Esophagus squamous epithelium (tissue), 5 donors: ENCODE measurements around the gene RASAL2. TPM values are rescaled to one million over a fixed set of nuclear protein-coding genes. Genes with fewer than 3 reads are reported as not detected.

Experiments
- DNase-seq: peaks from one replicate; lab custom pipeline; 2025; lab: John Stamatoyannopoulos, UW
- H3K27ac ChIP-seq, 4 donors: fragments of 200-600 bp; sonication (generic); one replicate each; pipeline ENCODE4 v1.5.1; 2016 to 2019; ENCODE audit warnings: mild to moderate bottlenecking in 1 of 4
- H3K27me3 ChIP-seq, 4 donors: fragments of 200-600 bp; sonication (generic); 1 replicate in 3 of 4; 2 replicates in 1 of 4; pipeline versions ENCODE4 v1.5.1 to v1.6.0; 2017 to 2021; ENCODE audit warnings: antibody characterized with exemption in 1 of 4
- H3K36me3 ChIP-seq, 3 donors: fragments of 200-600 bp; sonication (generic); one replicate each; pipeline ENCODE4 v1.5.1; 2016 to 2019
- H3K4me1 ChIP-seq, 3 donors: fragments of 200-600 bp; sonication (generic); one replicate each; pipeline ENCODE4 v1.5.1; 2017 to 2019
- H3K4me3 ChIP-seq, 4 donors: fragments of 200-600 bp; sonication (generic); 1 replicate in 3 of 4; 2 replicates in 1 of 4; pipeline ENCODE4 v1.5.1; 2016 to 2019; ENCODE audit warnings: mild to moderate bottlenecking in 2 of 4, moderate library complexity in 1 of 4
- H3K9me3 ChIP-seq, 3 donors: fragments of 200-600 bp; sonication (generic); one replicate each; pipeline ENCODE4 v1.5.1; 2016 to 2019
- CTCF ChIP-seq, 6 experiments: fragments of 450-650 bp in 4 of 6; fragments of 200-600 bp in 2 of 6; sonication (generic) in 2 of 6; IDR thresholded peaks; one replicate each; pipeline ENCODE4 v1.5.1; 2016 to 2019; ENCODE audit warnings: antibody characterized with exemption in 6 of 6, mild to moderate bottlenecking in 4 of 6, moderate library complexity in 4 of 6
- POLR2A ChIP-seq, 4 donors: fragments of 450-650 bp; IDR thresholded peaks; one replicate each; pipeline ENCODE4 v1.6.1; 2017; ENCODE audit warnings: antibody characterized with exemption in 4 of 4, mild to moderate bottlenecking in 4 of 4, moderate library complexity in 3 of 4
- WGBS, 2 donors: methylation state at CpG; one replicate each; pipeline ENCODE4 v1.1.5; 2018; 5-methylcytosine and 5-hydroxymethylcytosine counted together
- intact Hi-C: fragments of 100-400 bp; cut with DNase I; formaldehyde crosslinking; loops from one replicate; pipeline ENCODE4 v1.15.0; 2022
- total RNA-seq, 4 donors: library from RNA; depleted of rRNA; stranded (reverse); fragments of >200 nt; gene quantifications; one replicate each; pipeline ENCODE4 v1.1.0, GENCODE V29; 2016
- donor health status: DM: yes; HTN: yes; CAD: no.

RASAL2 gene
- total RNA-seq, 4 donors from 2014 or later = 20.4 to 29.8 (median 25.5) TPM

- Histone ChIP-seq H3K27me3 (no peaks in the 10 kb centered on the region), H3K4me1 (peaks cover 0 to 41% (median 10%) of the 10 kb centered on the region in 3 donors), H3K9me3 (no peaks in the 10 kb centered on the region), H3K27ac (no peak overlapping the region), H3K36me3 (no peaks in the 10 kb centered on the region), H3K4me3 (no peak overlapping the region)
- intact Hi-C loops = no loop called here
- WGBS, 2 donors = 88 to 95% methylated on average over 2 of the region's 2 CpGs
- TF ChIP-seq POLR2A (IDR thresholded peaks at IDR 0.05) (no peak), CTCF (IDR thresholded peaks at IDR 0.05) (no peak)
- no peak for DNase-seq
Observed at GRCh38 chr1:178237121-178237520, 143.2 kb downstream of the RASAL2 start.

- Histone ChIP-seq H3K27me3 (no peaks in the 10 kb centered on the region), H3K4me3 (no peak overlapping the region), H3K9me3 (no peaks in the 10 kb centered on the region), H3K36me3 (no peaks in the 10 kb centered on the region), H3K4me1 (peaks cover 0 to 41% (median 10%) of the 10 kb centered on the region in 3 donors), H3K27ac (peak overlapping the region in 3 of 4 donors; percentile 34 to 62 (median 62))
- DNase-seq = no peak
- intact Hi-C loops = no loop called here
- WGBS, 2 donors = 13 to 21% methylated on average over 1 of the region's 1 CpG
- TF ChIP-seq CTCF (IDR thresholded peaks at IDR 0.05) (no peak), POLR2A (IDR thresholded peaks at IDR 0.05) (no peak)
Observed at GRCh38 chr1:178238722-178239510, 145.0 kb downstream of the RASAL2 start.

- intact Hi-C loops = no loop called here
- Histone ChIP-seq H3K9me3 (no peaks in the 10 kb centered on the region), H3K27me3 (no peaks in the 10 kb centered on the region), H3K27ac (no peak overlapping the region), H3K4me1 (peaks cover 0 to 41% (median 10%) of the 10 kb centered on the region in 3 donors), H3K36me3 (no peaks in the 10 kb centered on the region), H3K4me3 (no peak overlapping the region)
- 31 to 54% methylated on average over 1 of the region's 1 CpG for WGBS, 2 donors
- no peak for DNase-seq
- TF ChIP-seq CTCF (IDR thresholded peaks at IDR 0.05) (no peak), POLR2A (IDR thresholded peaks at IDR 0.05) (no peak)
Observed at GRCh38 chr1:178241057-178241456, 147.2 kb downstream of the RASAL2 start.

GRCh38 chr1:178241837-178242236 is 147.9 kb downstream of the RASAL2 start:
- intact Hi-C loops = no loop called here
- TF ChIP-seq CTCF (IDR thresholded peaks at IDR 0.05) (peak in 2 of 6 experiments; percentile 5 to 26), POLR2A (IDR thresholded peaks at IDR 0.05) (no peak)
- H3K9me3 ChIP-seq = no peaks in the 10 kb centered on the region
- no peak overlapping the region for H3K4me3 ChIP-seq
- H3K36me3 ChIP-seq = no peaks in the 10 kb centered on the region
- peaks cover 0 to 41% (median 10%) of the 10 kb centered on the region in 3 donors for H3K4me1 ChIP-seq
- DNase-seq = no peak
- no peak overlapping the region for H3K27ac ChIP-seq
- no peaks in the 10 kb centered on the region for H3K27me3 ChIP-seq

- no peak for TF ChIP-seq CTCF (IDR thresholded peaks at IDR 0.05)
- no peak for TF ChIP-seq POLR2A (IDR thresholded peaks at IDR 0.05)
- intact Hi-C loops = no loop called here
- Histone ChIP-seq H3K27me3 (no peaks in the 10 kb centered on the region), H3K9me3 (peaks cover 0 to 8% (median under 1%) of the 10 kb centered on the region in 3 donors), H3K36me3 (no peaks in the 10 kb centered on the region), H3K4me1 (peaks cover 0 to 34% (median 10%) of the 10 kb centered on the region in 3 donors), H3K4me3 (no peak overlapping the region), H3K27ac (no peak overlapping the region)
- 100% methylated on average over 1 of the region's 1 CpG; no CpG with 5 or more reads in 1 of the 2 donors for WGBS, 2 donors
- no peak for DNase-seq
Observed at GRCh38 chr1:178243119-178243518, 149.2 kb downstream of the RASAL2 start.
